NCI-H510A treated with DMSO at 0.1 percent for 48 hours (cell line): Measurements from ENCODE around the gene GPX4.

ENCODE experiments used
- DNase-seq: peaks from one replicate; lab custom pipeline; 2025; lab: John Stamatoyannopoulos, UW

The GPX4 gene

GRCh38 chr19:1102407-1103131, 1.2 kb upstream of the GPX4 start:
- no peak for DNase-seq

GRCh38 chr19:1103132-1103707, 574 bp upstream of the GPX4 start:
- no peak for DNase-seq

GRCh38 chr19:1104311-1105007, 665 bp downstream of the GPX4 start:
- peak; percentile 32 for DNase-seq

GRCh38 chr19:1105008-1105872, 1.4 kb downstream of the GPX4 start:
- DNase-seq = no peak

- DNase-seq = no peak
Observed at GRCh38 chr19:1105873-1106840, 2.4 kb downstream of the GPX4 start.

- no peak for DNase-seq
Observed at GRCh38 chr19:1106841-1107660, 3.3 kb downstream of the GPX4 start.

GRCh38 chr19:1107661-1108261, 4.0 kb downstream of the GPX4 start:
- DNase-seq = no peak

- no peak for DNase-seq
Observed at GRCh38 chr19:1108291-1109031, 4.7 kb downstream of the GPX4 start.

GRCh38 chr19:1109032-1109551, 5.3 kb downstream of the GPX4 start:
- DNase-seq = no peak

- DNase-seq = no peak
Observed at GRCh38 chr19:1109697-1110671, 6.2 kb downstream of the GPX4 start.

- no peak for DNase-seq
Observed at GRCh38 chr19:1110809-1111640, 7.2 kb downstream of the GPX4 start.

GRCh38 chr19:1111641-1112267, 8.0 kb downstream of the GPX4 start:
- no peak for DNase-seq

- no peak for DNase-seq
Observed at GRCh38 chr19:1112268-1113029, 8.7 kb downstream of the GPX4 start.

GRCh38 chr19:1113030-1113985, 9.5 kb downstream of the GPX4 start:
- DNase-seq = no peak
